Spleen (tissue), 7 donors: ENCODE results near the gene TNFSF15.

Experiments used
- POLR2A ChIP-seq, 3 donors: fragments of 450-650 bp; IDR thresholded peaks; one replicate each; pipeline ENCODE4 v1.5.1; 2017; ENCODE audit warnings: antibody characterized with exemption in 3 of 3, mild to moderate bottlenecking in 1 of 3
- POLR2AphosphoS5 ChIP-seq, 3 donors: sonication (generic); formaldehyde crosslinking; IDR thresholded peaks; one replicate each; pipeline ENCODE4 v1.5.1; 2017; ENCODE audit warnings: antibody characterized with exemption in 3 of 3
- TF ChIP-seq, protein P1 (sequence below), 11 experiments: fragments of 200-600 bp in 7 of 11; fragments of 450-650 bp in 4 of 11; sonication (generic) in 4 of 11; IDR thresholded peaks in 8 of 11; conservative IDR thresholded peaks in 3 of 11; 1 replicate in 7 of 11; 2 replicates in 4 of 11; pipeline versions ENCODE4 v1.4.0 to v1.8.0; 2016 to 2021; ENCODE audit warnings: antibody characterized with exemption in 11 of 11, inconsistent platforms in 4 of 11, mild to moderate bottlenecking in 1 of 11
- donor health status: DM: no; HTN: no; CAD: no; lungs with moderate emphysema.
- donor health status: DM: no; HTN: no; CAD: no.
- donor health status: DM: no; HTN: no; CAD: no.

DNA sequence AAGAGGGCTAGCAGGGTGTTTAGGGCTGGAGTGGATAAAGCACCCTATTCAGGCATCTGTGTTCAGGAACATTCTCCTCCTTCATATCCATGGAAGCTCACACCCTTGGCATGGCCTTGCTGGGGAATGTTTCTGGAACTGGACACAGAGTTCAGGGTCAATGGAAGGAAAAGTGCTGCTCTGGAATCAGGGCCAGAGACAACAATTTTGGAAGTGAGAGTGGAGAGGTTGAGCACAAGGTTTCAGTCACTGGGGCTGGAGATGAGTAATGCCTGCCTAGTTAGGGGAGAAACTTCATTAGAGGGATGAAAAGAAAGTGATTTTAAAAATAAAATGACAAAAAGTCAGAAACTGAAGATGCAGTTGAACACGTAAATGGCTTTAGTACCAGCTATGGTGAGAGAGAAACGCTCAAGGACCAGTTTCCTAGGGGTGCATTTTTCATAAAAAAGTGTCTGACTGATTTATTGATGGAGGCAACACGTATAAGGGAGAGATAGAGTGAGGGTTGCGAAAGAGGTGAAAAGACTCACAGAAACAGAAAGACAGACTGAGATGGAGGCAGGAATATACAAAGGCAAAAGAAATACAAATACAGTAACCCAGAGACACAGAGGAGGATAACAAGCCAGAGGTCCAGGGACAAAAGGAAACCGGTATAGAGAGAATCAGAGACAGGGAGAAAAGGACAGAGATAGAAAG lies 8.0 kb upstream of the TNFSF15 start:
- TF ChIP-seq POLR2A (IDR thresholded peaks at IDR 0.05) (no peak), POLR2AphosphoS5 (IDR thresholded peaks at IDR 0.05) (no peak)
- TF ChIP-seq, protein P1, sequence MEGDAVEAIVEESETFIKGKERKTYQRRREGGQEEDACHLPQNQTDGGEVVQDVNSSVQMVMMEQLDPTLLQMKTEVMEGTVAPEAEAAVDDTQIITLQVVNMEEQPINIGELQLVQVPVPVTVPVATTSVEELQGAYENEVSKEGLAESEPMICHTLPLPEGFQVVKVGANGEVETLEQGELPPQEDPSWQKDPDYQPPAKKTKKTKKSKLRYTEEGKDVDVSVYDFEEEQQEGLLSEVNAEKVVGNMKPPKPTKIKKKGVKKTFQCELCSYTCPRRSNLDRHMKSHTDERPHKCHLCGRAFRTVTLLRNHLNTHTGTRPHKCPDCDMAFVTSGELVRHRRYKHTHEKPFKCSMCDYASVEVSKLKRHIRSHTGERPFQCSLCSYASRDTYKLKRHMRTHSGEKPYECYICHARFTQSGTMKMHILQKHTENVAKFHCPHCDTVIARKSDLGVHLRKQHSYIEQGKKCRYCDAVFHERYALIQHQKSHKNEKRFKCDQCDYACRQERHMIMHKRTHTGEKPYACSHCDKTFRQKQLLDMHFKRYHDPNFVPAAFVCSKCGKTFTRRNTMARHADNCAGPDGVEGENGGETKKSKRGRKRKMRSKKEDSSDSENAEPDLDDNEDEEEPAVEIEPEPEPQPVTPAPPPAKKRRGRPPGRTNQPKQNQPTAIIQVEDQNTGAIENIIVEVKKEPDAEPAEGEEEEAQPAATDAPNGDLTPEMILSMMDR (IDR thresholded peaks at IDR 0.05 in 8 of 11, conservative IDR thresholded peaks at IDR 0.05 in 3 of 11), result no peak
